K562 (cell line): ENCODE results near the gene LTK. TPM values are rescaled to one million over a fixed set of nuclear protein-coding genes. Genes with fewer than 3 reads are reported as not detected.

ENCODE experiments used
- BRF1 ChIP-seq: IDR thresholded peaks from 3 replicates; pipeline ENCODE4 v1.6.1; 2011; ENCODE audit warnings: borderline replicate concordance, mild to moderate bottlenecking; ENCODE audit not compliant: insufficient read length; ENCODE audit errors: extremely low read depth
- CAMTA2 ChIP-seq: fragments of 250-450 bp; sonication (Bioruptor Pico); conservative IDR thresholded peaks from 2 replicates; pipeline ENCODE4 v1.5.1; 2022
- DACH1 ChIP-seq: fragments of 450-650 bp; IDR thresholded peaks from 2 replicates; pipeline ENCODE4 v1.6.1; 2018; ENCODE audit not compliant: partially characterized antibody
- DPF2 ChIP-seq: fragments of 450-650 bp; IDR thresholded peaks from 2 replicates; pipeline ENCODE4 v1.6.1; 2016
- HNRNPL ChIP-seq: fragments of 200-400 bp; formaldehyde crosslinking; IDR thresholded peaks from 2 replicates; pipeline ENCODE4 v1.6.1; 2017; ENCODE audit warnings: low read depth, mild to moderate bottlenecking, low read length
- KAT7 ChIP-seq: sonication (generic); formaldehyde crosslinking; IDR thresholded peaks from 2 replicates; pipeline ENCODE4 v1.8.0; 2022; ENCODE audit warnings: missing genetic modification reagents, mild to moderate bottlenecking, borderline replicate concordance
- MLX ChIP-seq, 2 experiments: fragments of 450-650 bp in 1 of 2; sonication (generic) in 1 of 2; formaldehyde crosslinking; conservative IDR thresholded peaks; 2 replicates each; pipeline versions ENCODE4 v1.4.0 to v1.8.1; 2020 to 2022; ENCODE audit warnings: mild to moderate bottlenecking in 1 of 2, missing genetic modification reagents in 1 of 2
- NBN ChIP-seq: fragments of 450-650 bp; IDR thresholded peaks from 2 replicates; pipeline ENCODE4 v1.6.1; 2016; ENCODE audit warnings: low read depth, mild to moderate bottlenecking
- RFX7 ChIP-seq: fragments of 250-450 bp; sonication (Bioruptor Pico); IDR thresholded peaks from 2 replicates; pipeline ENCODE4 v1.5.1; 2021; ENCODE audit warnings: mild to moderate bottlenecking
- XRCC3 ChIP-seq: fragments of 450-650 bp; IDR thresholded peaks from 2 replicates; pipeline ENCODE4 v1.6.1; 2017; ENCODE audit warnings: mild to moderate bottlenecking, moderate library complexity
- ZNF324 ChIP-seq: fragments of 250-450 bp; sonication (Bioruptor Pico); IDR thresholded peaks from 2 replicates; pipeline ENCODE4 v1.4.0; 2020; ENCODE audit warnings: mild to moderate bottlenecking
- ZNF407 ChIP-seq: fragments of 450-650 bp; IDR thresholded peaks from 2 replicates; pipeline ENCODE4 v1.6.1; 2016; ENCODE audit warnings: low read depth
- ZNF766 ChIP-seq: fragments of 200-800 bp; sonication (Bioruptor generic); conservative IDR thresholded peaks from 2 replicates; pipeline ENCODE4 v1.6.1; 2016; ENCODE audit warnings: missing genetic modification characterization, missing compliant biosample characterization
- polyA plus RNA-seq, 8 experiments: library from polyadenylated mRNA; depleted of rRNA in 4 of 8; stranded (reverse) in 5 of 8; unstranded in 3 of 8; fragments of >200 nt; fragmentation: Nextera tagmentation in 2 of 8; fragmentation: Illumina TruSeq in 1 of 8; extraction: Ambion mirVana in 2 of 8; extraction: Trizol in 1 of 8; gene quantifications; 2 replicates each; pipeline versions ENCODE4 v1.2.1 to v1.2.3, GENCODE V29; 2011 to 2014; ENCODE audit warnings: inconsistent platforms in 1 of 8, missing spikeins in 1 of 8
- total RNA-seq, 7 experiments: library from RNA; depleted of rRNA in 6 of 7; stranded (reverse); fragments of >200 nt in 6 of 7; fragmentation: Illumina TruSeq in 2 of 7; extraction: Trizol in 2 of 7; gene quantifications; 2 replicates each; pipeline versions ENCODE4 v1.2.1 to v1.2.3, GENCODE V29; 2011 to 2021; ENCODE audit warnings: low replicate concordance in 1 of 7
- TF ChIP-seq, protein P1 (sequence below), 2 experiments: fragments of 450-650 bp; IDR thresholded peaks; 2 replicates each; pipeline ENCODE4 v1.6.1; 2016
- TF ChIP-seq, protein P2 (sequence below): fragments of 450-650 bp; IDR thresholded peaks from 2 replicates; pipeline ENCODE4 v1.7.1; 2018; ENCODE audit warnings: mild to moderate bottlenecking, low read depth; ENCODE audit not compliant: partially characterized antibody

Gene LTK
- total and polyA plus RNA-seq, 9 of the 15 experiments (the other 6 are each of a cell fraction or from before 2014, with no cell fraction given) = 0.25 to 4.4 (median 1.8) TPM

GRCh38 chr15:41495736-41496599 lies 17.7 kb downstream of the LTK start (continued):
- TF ChIP-seq HNRNPL (no peak), RFX7 (CRISPR knock-in tag) (no peak), CAMTA2 (CRISPR knock-in tag) (no peak), NBN (no peak), ZNF407 (no peak), DPF2 (0 out of 2 replicates have a peak, but pooled peaks have one; percentile 31), DACH1 (no peak), MLX (CRISPR knock-in tag; conservative IDR thresholded peaks at IDR 0.05) (no peak), XRCC3 (no peak), KAT7 (CRISPR knock-in tag) (no peak), ZNF766 (CRISPR knock-in tag) (no peak), ZNF324 (no peak; the same call in 1 of the 2 replicates), BRF1 (no peak)
- TF ChIP-seq, protein P1, sequence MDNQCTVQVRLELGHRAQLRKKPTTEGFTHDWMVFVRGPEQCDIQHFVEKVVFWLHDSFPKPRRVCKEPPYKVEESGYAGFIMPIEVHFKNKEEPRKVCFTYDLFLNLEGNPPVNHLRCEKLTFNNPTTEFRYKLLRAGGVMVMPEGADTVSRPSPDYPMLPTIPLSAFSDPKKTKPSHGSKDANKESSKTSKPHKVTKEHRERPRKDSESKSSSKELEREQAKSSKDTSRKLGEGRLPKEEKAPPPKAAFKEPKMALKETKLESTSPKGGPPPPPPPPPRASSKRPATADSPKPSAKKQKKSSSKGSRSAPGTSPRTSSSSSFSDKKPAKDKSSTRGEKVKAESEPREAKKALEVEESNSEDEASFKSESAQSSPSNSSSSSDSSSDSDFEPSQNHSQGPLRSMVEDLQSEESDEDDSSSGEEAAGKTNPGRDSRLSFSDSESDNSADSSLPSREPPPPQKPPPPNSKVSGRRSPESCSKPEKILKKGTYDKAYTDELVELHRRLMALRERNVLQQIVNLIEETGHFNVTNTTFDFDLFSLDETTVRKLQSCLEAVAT (IDR thresholded peaks at IDR 0.05) = no peak
- TF ChIP-seq, protein P2, sequence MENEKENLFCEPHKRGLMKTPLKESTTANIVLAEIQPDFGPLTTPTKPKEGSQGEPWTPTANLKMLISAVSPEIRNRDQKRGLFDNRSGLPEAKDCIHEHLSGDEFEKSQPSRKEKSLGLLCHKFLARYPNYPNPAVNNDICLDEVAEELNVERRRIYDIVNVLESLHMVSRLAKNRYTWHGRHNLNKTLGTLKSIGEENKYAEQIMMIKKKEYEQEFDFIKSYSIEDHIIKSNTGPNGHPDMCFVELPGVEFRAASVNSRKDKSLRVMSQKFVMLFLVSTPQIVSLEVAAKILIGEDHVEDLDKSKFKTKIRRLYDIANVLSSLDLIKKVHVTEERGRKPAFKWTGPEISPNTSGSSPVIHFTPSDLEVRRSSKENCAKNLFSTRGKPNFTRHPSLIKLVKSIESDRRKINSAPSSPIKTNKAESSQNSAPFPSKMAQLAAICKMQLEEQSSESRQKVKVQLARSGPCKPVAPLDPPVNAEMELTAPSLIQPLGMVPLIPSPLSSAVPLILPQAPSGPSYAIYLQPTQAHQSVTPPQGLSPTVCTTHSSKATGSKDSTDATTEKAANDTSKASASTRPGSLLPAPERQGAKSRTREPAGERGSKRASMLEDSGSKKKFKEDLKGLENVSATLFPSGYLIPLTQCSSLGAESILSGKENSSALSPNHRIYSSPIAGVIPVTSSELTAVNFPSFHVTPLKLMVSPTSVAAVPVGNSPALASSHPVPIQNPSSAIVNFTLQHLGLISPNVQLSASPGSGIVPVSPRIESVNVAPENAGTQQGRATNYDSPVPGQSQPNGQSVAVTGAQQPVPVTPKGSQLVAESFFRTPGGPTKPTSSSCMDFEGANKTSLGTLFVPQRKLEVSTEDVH = no peak
